ENCODE results near the gene ADAR.

DNA sequence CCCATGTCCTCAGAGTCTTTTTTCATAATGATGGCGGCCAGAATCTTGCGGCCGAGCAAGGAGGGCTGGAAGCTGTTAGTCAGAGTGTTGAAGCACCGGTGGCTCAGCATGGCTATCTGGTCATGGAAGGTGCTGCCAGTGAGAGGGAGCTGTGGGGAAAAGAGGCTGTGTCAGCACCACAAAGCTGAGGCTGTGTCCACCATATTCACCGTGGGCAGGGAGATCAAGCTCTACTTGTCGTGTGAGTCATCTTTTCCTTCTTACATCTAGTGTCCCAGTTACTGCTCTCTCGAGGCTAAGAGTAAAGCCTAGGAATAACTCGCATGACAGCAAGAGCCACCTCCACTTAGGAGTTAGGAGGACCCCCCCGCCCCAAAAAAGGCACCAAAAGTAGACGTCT, 18.2 kb downstream of the ADAR start:
- TF ChIP-seq, protein P1, sequence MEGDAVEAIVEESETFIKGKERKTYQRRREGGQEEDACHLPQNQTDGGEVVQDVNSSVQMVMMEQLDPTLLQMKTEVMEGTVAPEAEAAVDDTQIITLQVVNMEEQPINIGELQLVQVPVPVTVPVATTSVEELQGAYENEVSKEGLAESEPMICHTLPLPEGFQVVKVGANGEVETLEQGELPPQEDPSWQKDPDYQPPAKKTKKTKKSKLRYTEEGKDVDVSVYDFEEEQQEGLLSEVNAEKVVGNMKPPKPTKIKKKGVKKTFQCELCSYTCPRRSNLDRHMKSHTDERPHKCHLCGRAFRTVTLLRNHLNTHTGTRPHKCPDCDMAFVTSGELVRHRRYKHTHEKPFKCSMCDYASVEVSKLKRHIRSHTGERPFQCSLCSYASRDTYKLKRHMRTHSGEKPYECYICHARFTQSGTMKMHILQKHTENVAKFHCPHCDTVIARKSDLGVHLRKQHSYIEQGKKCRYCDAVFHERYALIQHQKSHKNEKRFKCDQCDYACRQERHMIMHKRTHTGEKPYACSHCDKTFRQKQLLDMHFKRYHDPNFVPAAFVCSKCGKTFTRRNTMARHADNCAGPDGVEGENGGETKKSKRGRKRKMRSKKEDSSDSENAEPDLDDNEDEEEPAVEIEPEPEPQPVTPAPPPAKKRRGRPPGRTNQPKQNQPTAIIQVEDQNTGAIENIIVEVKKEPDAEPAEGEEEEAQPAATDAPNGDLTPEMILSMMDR (IDR thresholded peaks at IDR 0.05), result no peak
- TF ChIP-seq POLR2A (IDR thresholded peaks at IDR 0.05), result no peak

Measured in lower leg skin (tissue), 3 donors.